ENCODE measurements around the gene CCS.

DNA sequence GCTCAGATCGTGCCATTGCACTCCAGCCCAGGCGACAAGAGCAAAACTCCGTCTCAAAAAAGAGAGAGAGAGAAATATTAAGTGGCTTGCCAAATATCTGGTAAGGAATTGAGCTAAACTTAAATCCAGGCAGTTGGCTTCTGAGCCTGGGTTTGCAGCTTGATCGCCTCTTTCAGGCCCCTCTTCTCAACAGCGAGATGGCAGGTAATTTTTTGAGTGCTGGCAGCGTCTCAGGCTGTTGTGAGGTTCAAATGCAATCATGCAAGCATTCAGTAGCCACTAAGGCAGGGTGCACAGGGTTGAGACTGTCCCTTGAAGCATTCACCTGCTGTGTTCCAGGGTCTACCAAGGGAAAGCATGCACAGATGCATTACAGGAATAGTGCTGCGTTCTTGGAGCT, 23.9 kb upstream of the CCS start:
- TF ChIP-seq, protein P1, sequence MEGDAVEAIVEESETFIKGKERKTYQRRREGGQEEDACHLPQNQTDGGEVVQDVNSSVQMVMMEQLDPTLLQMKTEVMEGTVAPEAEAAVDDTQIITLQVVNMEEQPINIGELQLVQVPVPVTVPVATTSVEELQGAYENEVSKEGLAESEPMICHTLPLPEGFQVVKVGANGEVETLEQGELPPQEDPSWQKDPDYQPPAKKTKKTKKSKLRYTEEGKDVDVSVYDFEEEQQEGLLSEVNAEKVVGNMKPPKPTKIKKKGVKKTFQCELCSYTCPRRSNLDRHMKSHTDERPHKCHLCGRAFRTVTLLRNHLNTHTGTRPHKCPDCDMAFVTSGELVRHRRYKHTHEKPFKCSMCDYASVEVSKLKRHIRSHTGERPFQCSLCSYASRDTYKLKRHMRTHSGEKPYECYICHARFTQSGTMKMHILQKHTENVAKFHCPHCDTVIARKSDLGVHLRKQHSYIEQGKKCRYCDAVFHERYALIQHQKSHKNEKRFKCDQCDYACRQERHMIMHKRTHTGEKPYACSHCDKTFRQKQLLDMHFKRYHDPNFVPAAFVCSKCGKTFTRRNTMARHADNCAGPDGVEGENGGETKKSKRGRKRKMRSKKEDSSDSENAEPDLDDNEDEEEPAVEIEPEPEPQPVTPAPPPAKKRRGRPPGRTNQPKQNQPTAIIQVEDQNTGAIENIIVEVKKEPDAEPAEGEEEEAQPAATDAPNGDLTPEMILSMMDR (IDR thresholded peaks at IDR 0.05): no peak
- TF ChIP-seq POLR2A (IDR thresholded peaks at IDR 0.05): no peak

Data from esophagus squamous epithelium (tissue), 4 donors.